ENCODE measurements around the gene COPS3.

GRCh38 chr17:17223736-17224135 is 57.3 kb downstream of the COPS3 start:
- TF ChIP-seq, protein P1, sequence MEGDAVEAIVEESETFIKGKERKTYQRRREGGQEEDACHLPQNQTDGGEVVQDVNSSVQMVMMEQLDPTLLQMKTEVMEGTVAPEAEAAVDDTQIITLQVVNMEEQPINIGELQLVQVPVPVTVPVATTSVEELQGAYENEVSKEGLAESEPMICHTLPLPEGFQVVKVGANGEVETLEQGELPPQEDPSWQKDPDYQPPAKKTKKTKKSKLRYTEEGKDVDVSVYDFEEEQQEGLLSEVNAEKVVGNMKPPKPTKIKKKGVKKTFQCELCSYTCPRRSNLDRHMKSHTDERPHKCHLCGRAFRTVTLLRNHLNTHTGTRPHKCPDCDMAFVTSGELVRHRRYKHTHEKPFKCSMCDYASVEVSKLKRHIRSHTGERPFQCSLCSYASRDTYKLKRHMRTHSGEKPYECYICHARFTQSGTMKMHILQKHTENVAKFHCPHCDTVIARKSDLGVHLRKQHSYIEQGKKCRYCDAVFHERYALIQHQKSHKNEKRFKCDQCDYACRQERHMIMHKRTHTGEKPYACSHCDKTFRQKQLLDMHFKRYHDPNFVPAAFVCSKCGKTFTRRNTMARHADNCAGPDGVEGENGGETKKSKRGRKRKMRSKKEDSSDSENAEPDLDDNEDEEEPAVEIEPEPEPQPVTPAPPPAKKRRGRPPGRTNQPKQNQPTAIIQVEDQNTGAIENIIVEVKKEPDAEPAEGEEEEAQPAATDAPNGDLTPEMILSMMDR (conservative IDR thresholded peaks at IDR 0.05 in 1 of 2, IDR thresholded peaks at IDR 0.05 in 1 of 2; ENCODE audit: low read depth in 1 of 2, low read length in 2 of 2) = no peak
- no peak for TF ChIP-seq EZH2 (IDR thresholded peaks at IDR 0.05; ENCODE audit: low read length, missing control alignments)

Measured in fibroblast of lung (primary cell).